Nephron progenitor cell (in vitro differentiated cells): ENCODE results near the gene CCDC85C.

Experiments
- DNase-seq: peaks from one replicate; pipeline ENCODE4 v3.0.0; 2021
- H3K27ac Mint-ChIP-seq: 2 replicates; pipeline ENCODE4 v1.8.0; 2021; ENCODE audit warnings: mild to moderate bottlenecking, moderate library complexity, mixed read lengths
- H3K27me3 Mint-ChIP-seq: 2 replicates; pipeline ENCODE4 v1.8.0; 2021; ENCODE audit warnings: mild to moderate bottlenecking, low read depth, mixed read lengths; ENCODE audit not compliant: poor library complexity
- H3K36me3 Mint-ChIP-seq: 2 replicates; pipeline ENCODE4 v1.8.0; 2021; ENCODE audit warnings: low read depth, mixed read lengths
- H3K4me1 Mint-ChIP-seq: 2 replicates; pipeline ENCODE4 v1.8.0; 2021; ENCODE audit warnings: mixed read lengths
- H3K4me3 Mint-ChIP-seq: 2 replicates; pipeline ENCODE4 v1.8.0; 2021; ENCODE audit warnings: mild to moderate bottlenecking, moderate library complexity, mixed read lengths
- H3K9me3 Mint-ChIP-seq: 2 replicates; pipeline ENCODE4 v1.8.0; 2021; ENCODE audit warnings: mild to moderate bottlenecking, moderate library complexity, mixed read lengths
- TF ChIP-seq, protein P1 (sequence below): fragments of 200-600 bp; sonication (generic); IDR thresholded peaks from 2 replicates; pipeline ENCODE4 v1.5.0; 2021; ENCODE audit warnings: antibody characterized with exemption

Gene CCDC85C

DNA sequence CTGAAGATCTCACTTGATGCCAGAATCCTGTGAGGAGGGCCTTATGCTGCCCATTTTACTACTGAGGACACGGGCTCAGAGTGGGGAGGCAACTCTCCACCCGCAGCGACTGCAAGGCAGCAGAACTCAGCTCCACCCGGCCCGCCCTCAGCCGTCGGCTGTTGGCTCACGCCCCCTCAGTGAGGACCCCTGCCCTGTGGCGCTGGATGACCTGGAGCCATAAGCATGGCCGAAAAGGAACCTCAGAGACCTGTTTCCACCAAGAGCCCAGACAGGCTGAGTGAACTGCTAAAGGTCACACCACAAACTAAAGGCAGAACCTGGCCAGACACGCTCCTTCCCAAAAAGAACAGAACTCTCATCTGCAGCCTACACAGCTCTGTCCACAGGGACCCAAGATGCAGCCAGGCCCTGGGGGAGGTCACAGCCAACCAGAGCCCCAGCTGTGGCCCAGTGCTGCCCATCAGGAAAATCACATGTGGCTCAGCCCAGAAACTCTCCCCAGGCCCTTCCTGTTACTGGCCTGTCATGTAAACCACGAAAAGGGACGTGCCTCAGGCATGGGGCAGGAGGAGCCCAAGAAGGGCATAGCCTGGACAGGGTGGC lies 90.0 kb downstream of the CCDC85C start:
- H3K27ac Mint-ChIP-seq, result peak overlapping the region; percentile 66
- H3K4me1 Mint-ChIP-seq, result peaks cover 7% of the 10 kb centered on the region
- no peak for DNase-seq
- H3K4me3 Mint-ChIP-seq, result no peak overlapping the region
- H3K27me3 Mint-ChIP-seq, result no peaks in the 10 kb centered on the region
- no peaks in the 10 kb centered on the region for H3K9me3 Mint-ChIP-seq
- no peaks in the 10 kb centered on the region for H3K36me3 Mint-ChIP-seq
- TF ChIP-seq, protein P1, sequence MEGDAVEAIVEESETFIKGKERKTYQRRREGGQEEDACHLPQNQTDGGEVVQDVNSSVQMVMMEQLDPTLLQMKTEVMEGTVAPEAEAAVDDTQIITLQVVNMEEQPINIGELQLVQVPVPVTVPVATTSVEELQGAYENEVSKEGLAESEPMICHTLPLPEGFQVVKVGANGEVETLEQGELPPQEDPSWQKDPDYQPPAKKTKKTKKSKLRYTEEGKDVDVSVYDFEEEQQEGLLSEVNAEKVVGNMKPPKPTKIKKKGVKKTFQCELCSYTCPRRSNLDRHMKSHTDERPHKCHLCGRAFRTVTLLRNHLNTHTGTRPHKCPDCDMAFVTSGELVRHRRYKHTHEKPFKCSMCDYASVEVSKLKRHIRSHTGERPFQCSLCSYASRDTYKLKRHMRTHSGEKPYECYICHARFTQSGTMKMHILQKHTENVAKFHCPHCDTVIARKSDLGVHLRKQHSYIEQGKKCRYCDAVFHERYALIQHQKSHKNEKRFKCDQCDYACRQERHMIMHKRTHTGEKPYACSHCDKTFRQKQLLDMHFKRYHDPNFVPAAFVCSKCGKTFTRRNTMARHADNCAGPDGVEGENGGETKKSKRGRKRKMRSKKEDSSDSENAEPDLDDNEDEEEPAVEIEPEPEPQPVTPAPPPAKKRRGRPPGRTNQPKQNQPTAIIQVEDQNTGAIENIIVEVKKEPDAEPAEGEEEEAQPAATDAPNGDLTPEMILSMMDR, result no peak

DNA sequence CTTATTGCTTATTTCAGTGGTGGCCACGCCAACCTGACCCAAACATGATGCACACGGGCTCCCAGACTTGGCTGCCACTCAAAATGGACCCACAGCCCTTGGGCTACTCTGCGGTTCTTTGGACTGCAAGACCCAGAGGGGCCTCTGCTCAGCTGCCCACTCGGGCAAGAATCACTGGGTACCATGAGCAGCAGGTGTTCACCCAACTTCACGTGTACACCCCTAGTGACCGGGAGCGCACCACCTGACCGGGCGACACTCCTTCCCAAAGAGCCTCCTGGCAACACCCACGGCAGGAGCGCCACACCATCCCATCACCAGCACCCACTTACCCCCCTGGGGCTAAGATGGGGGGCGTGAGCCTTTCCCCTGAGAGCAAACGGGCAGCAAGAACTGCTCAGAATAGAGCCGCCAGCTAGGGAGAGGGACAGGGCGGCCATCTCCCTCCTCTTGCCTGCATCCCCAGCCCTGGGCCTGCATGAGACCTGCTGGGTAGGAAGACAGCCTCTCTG lies 90.8 kb downstream of the CCDC85C start:
- TF ChIP-seq, protein P1, result no peak
- no peaks in the 10 kb centered on the region for H3K27me3 Mint-ChIP-seq
- H3K4me3 Mint-ChIP-seq, result no peak overlapping the region
- no peak overlapping the region for H3K27ac Mint-ChIP-seq
- no peak for DNase-seq
- H3K36me3 Mint-ChIP-seq, result peaks cover 5% of the 10 kb centered on the region
- H3K9me3 Mint-ChIP-seq, result no peaks in the 10 kb centered on the region
- H3K4me1 Mint-ChIP-seq, result peaks cover 12% of the 10 kb centered on the region

DNA sequence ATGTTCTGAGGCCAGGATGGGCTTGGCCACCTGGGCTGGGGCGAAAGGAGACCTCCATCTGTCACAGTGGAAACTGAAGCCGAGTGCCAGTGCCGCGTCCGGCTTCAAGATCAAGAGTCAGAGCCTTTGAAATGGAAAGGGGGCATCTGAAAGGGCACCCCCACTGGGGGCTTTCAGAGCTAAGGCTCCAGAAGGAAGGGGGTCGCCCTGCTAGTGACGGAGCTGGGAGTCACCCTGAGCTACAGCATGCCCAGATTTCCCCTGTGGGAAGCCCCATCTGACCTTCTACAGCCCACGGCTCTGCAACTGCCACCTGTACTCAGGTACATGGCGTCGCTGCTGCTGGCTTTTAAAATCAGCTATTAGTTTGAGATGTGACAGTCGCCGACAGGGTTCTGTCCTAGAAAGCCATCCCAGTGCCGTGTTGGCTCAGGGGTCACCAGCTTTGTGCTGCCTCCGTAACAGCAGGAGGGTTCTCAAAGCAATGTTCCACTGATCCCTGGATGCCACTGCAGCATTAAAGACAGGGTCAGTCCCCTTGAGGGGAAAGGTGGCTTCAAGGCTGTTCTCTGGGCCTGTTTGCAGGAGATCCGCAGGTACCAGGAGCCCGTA lies 91.3 kb downstream of the CCDC85C start:
- Mint-ChIP-seq H3K9me3 (no peaks in the 10 kb centered on the region), H3K27me3 (no peaks in the 10 kb centered on the region), H3K4me3 (no peak overlapping the region), H3K36me3 (peaks cover 7% of the 10 kb centered on the region), H3K27ac (peak overlapping the region; percentile 62), H3K4me1 (peaks cover 12% of the 10 kb centered on the region)
- DNase-seq, result no peak
- TF ChIP-seq, protein P1, result no peak

DNA sequence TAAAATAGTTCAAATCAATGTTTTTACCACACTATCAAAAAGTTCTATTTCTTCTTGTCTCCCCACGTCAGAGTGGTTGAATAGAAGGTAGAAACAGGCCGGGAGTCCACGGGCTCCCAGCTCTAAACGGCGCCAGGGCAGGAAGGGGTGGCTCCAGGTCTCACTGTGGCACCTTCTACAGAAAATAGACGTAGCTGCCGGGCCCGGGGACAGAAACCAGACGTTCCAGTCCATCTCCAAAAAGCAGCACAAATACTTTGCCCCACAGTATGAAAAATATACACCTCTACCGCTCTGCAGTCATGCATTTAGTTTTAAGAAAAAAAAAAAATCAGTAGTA lies 91.9 kb downstream of the CCDC85C start:
- DNase-seq, result no peak
- Mint-ChIP-seq H3K27me3 (peaks cover 2% of the 10 kb centered on the region), H3K9me3 (no peaks in the 10 kb centered on the region)

DNA sequence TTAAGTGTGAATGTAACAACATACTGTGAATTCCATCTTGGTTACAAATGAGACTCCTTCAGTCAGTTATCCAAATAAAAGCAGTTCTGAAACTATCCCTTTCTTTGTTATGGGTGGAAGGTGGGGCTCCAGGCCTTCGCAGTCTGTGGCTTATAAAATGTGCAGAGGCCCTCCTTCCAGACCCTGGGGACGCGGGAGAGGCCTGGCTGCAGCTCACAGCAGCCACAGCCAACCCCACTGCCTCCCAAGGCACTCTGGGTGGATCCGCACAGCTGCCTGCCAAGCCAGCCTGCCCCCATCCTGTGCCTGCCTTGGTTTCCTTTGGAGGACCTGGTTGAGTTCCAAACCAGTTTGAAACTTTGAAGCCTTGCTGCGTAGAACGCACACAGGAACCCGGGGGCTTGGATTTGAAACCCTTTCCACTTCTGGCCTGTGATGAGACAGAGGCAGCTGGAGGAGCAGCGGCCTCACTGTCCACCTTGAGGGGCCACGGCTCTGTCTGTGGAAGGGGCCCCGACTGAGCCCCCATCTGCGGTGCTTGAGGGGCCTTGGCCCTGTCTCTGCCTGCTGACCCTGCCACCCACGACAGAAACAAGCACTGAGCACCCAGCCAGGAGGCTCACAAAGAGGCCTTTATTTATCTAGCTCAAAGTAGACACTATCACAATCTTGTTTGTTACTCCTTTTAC lies 92.4 kb downstream of the CCDC85C start:
- no peak for DNase-seq
- peaks cover 18% of the 10 kb centered on the region for H3K36me3 Mint-ChIP-seq
- peaks cover 2% of the 10 kb centered on the region for H3K27me3 Mint-ChIP-seq
- no peak overlapping the region for H3K4me3 Mint-ChIP-seq
- H3K9me3 Mint-ChIP-seq, result no peaks in the 10 kb centered on the region
- peak overlapping the region; percentile 62 for H3K27ac Mint-ChIP-seq
- TF ChIP-seq, protein P1, result no peak
- peaks cover 12% of the 10 kb centered on the region for H3K4me1 Mint-ChIP-seq

More for the DNA sequence above, 91.9 kb downstream of the CCDC85C start:
- peaks cover 12% of the 10 kb centered on the region for H3K4me1 Mint-ChIP-seq
- H3K27ac Mint-ChIP-seq, result peak overlapping the region; percentile 62
- H3K4me3 Mint-ChIP-seq, result no peak overlapping the region
- peaks cover 13% of the 10 kb centered on the region for H3K36me3 Mint-ChIP-seq
- TF ChIP-seq, protein P1, result no peak
